ENCODE results near the gene ORM2.

Gene ORM2

GRCh38 chr9:114369216-114370130 is 39.8 kb downstream of the ORM2 start:
- no peak for DNase-seq

GRCh38 chr9:114370251-114370967 is 40.7 kb downstream of the ORM2 start:
- DNase-seq = peak in 27 of 56 donors; percentile 11 to 76 (median 45)

DNA sequence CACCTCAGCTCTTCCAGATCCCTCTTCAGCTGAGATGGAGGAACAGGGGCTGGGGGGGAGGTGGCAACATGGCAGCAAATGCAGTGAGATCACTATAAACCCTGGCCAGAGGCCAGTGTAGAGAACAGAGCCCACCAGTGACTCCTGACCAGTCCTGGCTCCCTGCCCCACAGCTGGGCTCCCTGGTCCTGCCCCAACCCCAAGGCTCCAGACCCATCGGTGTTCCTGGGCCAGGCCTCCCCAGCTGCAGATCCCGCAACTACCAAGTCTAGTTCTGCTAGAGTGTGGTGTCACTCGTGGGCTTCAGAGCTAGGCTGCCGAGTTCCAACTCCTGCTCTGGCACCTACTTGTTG is 41.3 kb downstream of the ORM2 start:
- peak in 55 of 56 donors; percentile 33 to 95 (median 81) for DNase-seq

- DNase-seq = peak in 1 of 56 donors; percentile 31
Measured at GRCh38 chr9:114371343-114371944, 41.8 kb downstream of the ORM2 start.

GRCh38 chr9:114371973-114372917 is 42.6 kb downstream of the ORM2 start:
- DNase-seq = peak in 7 of 56 donors; percentile 19 to 59 (median 23)

DNA sequence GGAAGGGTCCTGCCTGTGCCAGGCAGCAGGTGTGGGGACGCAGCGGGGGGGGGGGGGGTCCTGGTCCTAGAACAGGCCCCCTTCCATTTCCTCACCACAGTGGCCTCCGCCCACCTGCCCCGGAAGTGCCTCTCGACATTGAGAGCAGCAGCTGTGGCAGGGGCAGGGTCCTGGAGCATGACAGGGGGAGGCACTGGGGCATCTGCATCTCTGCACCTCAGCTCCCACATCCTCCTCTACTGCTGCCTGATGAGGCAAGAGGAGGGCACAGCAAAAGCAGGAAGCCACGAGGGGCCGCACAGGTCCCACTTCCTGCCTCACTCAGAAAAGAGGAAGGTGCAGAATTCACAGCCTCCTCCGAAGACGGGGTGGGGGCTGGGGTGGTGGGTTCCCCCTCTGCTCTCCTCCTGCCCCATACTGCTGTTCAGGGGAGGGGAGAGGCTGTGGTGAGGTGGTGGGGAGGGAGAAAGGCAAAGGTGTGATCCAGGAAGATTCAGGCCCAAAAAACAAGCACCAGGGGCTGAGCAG is 43.3 kb downstream of the ORM2 start:
- DNase-seq = peak in 25 of 56 donors; percentile 16 to 57 (median 33)

DNA sequence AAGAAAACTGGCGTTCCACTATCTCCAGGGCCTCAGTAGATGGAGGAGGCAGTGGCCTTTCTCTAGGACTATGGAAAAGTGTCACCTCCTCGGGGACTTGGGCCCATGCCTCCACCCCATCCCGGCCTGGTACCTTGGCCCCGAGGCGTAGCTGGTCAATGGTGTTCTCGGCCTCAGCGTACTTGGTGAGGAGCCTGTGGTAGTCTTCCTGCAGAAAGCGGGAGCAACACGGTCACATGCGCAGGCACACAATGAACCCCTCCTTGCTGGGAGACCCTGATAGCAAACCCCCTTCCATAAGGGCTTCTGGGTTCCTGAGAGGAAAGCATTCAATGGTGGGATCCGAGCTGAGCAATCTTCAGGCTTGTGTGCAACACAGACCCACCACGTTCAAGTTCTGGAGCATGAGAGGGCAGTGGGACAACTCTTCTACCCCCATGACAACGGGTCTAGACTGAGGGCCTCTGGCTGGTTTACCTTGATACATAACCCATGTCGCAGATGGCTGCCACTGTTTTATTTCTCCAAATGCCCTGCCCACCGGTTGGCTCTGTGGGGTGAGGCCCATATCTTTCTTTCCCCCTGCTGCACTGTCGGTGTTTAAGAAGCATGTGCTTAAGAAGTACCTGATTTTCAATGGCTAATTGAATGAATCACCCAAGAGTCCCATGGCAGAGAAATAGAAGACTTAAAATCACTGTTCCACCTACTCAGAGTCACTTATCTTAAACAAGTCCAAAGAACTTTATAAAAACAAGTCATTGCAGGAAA is 44.5 kb downstream of the ORM2 start:
- DNase-seq = no peak

DNA sequence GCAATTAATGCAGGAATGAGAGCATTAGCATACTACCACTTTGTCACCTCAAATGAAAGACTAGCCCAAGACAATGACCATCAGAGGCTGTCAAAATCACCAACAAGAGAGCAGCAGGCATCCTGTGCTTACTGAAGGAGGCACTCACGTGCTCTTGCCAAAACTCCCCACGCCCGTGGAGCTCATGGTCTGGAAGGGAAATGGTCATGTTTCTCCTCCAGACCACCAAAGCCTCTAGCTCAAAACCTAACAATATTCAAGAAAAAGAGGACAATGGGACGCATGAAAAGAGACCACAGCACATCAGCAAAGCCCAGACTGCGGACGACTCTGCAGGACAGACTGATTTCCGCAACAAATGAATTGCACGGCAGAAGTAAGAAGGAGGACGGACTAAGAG is 45.3 kb downstream of the ORM2 start:
- DNase-seq = no peak

DNA sequence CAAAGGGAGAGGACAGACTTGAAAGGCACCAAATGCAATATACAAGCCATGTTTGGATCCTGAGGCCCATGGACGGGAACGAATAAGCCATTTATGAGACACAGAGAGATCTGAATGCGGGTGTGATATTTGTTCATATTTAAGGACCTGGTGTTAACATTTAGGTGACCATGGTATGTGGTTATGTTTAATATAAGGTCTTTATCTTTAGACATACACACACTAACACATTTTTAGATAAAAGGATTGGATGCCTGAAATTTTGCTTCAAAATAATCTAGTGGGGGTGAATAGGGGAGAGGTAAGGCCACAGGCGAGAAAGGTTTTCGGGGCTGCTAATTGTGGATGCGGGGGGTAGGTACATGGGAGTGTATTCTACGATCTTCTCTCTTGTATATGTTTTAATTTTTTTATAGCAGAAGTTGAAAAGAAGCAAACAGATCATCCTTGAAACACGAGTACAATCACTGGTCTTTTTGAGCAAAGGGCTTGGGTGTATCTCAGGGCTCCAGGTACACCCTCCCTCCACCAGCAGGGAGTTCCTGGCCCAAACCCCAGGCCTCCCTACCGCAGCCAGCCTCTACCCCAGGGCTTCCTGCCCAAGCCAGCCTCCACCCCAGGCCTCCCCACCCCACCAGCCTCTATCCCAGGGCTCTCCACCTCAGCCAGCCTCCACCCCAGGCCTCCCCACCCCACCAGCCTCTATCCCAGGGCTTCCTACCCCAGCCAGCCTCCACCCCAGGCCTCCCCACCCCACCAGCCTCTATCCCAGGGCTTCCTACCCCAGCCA is 45.9 kb downstream of the ORM2 start:
- no peak for DNase-seq

GRCh38 chr9:114376586-114377445 is 47.1 kb downstream of the ORM2 start:
- no peak for DNase-seq

DNA sequence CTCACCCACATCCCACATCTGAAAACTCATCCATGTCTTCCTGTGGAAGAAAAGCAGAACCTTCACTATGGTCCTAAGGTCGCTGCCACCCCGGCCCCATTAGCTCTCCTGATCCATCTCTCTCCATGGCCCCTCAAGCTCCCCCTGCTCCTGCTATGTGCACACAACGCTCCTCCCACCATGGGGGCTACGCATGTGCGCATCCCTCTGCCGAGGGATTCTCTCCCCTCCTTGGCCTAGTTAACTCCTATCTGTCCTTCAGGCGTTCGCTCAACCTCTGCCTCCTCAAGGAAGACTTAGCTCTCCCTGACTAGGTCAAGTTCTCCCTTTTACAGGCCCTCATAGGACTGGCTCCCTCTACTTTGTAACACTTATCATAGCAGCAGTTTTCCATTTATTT is 48.3 kb downstream of the ORM2 start:
- DNase-seq = no peak

GRCh38 chr9:114378883-114379282 is 49.2 kb downstream of the ORM2 start:
- no peak for DNase-seq
